DMS79 treated with DMSO at 0.1 percent for 48 hours (cell line): ENCODE measurements around the gene HDDC3.

Experiments used
- DNase-seq: peaks from one replicate; lab custom pipeline; 2025; lab: John Stamatoyannopoulos, UW

The HDDC3 gene, protein sequence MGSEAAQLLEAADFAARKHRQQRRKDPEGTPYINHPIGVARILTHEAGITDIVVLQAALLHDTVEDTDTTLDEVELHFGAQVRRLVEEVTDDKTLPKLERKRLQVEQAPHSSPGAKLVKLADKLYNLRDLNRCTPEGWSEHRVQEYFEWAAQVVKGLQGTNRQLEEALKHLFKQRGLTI

DNA sequence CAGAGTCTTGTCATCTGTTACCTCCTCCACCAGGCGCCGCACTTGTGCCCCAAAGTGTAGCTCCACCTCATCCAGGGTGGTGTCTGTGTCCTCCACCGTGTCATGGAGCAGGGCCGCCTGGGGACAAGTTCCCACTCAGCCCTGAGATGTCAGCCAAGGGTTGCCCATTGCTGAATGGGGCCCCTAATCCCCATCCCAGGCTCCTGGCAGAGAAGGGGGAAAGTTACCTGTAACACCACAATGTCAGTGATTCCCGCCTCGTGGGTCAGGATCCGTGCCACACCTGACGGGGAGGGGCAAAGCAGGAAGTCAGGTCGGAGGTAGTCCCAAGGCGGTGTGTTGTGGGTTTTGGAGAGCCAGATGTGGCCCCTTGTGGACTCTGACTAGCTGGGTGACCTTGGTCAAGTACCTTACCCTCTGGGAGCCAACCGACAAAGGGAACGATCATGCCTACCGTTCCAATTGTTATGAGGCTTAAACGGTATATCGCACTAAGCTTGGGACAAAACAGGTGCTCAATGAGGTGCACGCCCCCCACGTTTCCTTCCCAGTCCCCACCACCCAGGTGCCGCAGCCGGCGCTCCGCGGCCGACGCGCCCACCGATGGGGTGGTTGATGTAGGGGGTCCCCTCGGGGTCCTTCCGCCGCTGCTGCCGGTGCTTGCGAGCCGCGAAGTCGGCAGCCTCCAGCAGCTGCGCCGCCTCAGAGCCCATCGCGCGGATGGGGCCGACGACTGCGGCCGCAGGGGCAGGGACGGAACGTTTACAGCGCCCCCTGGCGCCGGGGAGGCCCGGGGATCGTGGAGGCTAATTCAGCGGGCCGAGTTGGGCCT, at the start of gene HDDC3:
Gene HDDC3, minus strand, starts transcription at position 722 of the 832 bp plus-strand sequence. Its CDS starts 9 bp downstream, at position 713.
- DNase-seq = peak; percentile 67

DNA sequence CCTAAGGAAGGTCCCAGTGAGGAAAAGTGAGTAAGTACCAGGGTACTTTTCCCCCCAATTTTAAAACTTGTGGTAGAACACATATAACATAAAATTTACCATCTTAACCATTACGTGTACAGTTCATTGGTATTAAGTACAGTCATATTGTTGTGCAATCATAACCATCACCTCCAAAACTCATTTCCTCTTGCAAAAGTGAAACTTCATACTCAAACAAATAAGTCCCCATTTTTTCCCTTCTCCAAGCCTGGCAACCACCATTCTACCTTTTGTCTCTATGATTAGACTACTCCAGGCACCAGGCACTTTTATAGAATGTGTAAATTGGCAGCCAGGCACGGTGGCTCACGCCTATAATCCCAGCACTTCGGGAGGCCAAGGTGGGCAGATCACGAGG, 49.8 kb upstream of the HDDC3 start:
- no peak for DNase-seq

DNA sequence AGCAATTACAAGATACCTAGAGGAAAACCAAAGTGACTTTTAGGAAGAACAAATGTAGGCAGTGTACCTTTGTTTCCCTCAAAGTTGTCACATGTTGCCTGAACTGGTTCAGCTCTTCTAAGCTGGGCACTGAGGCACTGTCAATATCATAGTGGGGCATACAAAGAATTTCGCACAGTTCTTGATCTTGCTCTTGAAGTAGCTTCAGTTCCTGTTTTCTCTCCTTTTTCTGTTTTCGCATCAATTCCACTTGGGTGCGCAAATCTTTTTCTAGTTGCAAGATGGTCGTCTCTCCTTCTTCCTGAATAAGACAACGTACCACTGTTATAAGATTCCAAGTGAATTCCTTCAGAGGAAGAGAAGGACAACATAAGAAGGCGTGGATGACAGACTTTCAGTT, 49.3 kb upstream of the HDDC3 start:
- no peak for DNase-seq

DNA sequence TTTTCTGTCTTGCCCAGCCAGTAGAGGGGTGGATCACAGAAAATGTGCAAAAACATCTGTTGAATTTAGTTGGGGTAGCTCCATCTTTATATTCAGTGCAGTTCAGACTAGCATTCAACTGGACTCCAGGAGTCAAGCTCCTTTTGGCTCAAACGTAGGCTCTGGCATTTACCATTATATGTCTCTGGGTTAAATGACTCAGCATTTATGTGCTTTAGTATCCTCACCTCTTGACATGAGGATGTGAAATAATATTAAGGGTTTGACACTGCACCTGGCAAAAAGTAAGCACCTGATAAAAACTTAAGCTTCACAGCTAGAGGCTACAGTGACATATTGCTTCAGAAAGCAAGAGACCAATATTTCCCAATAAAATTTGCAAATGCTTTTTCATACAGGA, 47.2 kb upstream of the HDDC3 start:
- DNase-seq = no peak

DNA sequence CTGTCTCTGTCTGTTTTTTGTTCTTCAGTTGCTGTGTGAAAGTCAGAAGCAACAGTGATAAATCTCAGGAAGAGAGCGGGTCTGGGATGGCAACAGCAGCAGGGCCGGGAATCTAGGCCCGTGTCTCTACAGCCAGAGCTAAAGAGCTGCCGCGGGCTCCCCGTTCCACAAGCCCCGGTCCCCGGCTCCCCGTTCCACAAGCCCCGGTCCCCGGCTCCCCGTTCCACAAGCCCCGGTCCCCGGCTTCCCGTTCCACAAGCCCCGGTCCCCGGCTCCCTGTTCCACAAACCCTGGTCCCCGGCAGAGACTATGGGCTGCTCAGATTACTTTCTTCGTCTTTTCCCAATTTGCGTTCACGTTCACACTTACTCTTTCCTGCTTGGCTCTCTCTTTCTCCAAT, 41.9 kb upstream of the HDDC3 start:
- DNase-seq = no peak

DNA sequence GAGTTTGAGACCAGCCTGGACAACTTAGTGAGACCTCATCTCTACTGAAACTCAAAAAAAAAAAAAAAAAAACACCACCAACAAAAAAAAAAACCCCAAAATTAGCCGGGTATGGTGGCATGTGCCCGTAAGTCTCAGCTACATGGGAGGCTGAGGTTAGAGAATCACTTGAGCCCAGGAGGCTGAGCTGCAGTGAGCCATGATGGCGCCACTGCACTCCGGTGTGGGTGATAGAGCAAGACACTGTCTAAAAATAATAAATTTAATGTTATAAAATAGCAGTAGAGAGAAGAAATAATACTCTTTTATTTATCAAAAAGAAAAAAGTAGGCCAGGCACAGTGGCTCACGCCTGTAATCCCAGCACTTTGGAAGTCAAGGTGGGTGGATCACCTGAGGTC, 39.8 kb upstream of the HDDC3 start:
- DNase-seq = no peak

DNA sequence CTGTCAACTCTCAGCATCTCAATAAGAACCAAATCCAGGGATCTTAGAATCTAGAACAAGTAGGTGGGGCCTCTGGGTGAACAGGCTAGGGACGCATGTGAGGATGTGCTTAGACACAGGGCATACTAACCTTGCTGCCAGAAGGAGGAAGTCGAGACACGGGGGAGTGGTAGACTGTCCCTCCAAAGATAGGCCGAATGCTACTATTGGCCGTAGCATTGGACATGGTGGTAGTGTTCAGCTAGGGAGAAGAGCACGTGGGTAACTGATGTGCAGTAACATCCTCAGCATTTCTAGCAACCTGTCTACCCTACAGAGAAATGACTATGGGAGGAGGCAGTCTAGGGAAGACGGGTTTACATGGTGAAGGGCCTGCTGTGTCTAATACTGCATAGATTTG, 37.9 kb upstream of the HDDC3 start:
- no peak for DNase-seq

DNA sequence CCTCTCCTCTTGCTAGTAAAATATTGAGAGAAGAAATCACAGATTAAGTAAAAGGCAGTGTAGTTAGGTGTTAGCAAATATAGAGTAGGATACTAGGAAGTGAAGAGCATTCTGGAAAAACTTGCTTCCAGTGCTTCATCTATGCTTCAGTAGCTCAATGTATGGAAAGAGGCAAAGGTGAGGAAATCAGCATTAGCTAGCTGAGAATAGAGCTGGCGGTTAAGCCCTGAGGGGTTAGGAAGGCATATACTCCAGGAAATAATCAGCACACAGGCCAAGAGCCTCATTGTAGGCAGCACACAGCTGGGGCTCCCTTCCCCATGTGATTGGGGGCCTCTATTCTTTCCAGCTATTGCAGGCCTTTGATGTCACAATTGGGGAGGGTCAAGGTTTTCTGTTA, 36.1 kb upstream of the HDDC3 start:
- no peak for DNase-seq

DNA sequence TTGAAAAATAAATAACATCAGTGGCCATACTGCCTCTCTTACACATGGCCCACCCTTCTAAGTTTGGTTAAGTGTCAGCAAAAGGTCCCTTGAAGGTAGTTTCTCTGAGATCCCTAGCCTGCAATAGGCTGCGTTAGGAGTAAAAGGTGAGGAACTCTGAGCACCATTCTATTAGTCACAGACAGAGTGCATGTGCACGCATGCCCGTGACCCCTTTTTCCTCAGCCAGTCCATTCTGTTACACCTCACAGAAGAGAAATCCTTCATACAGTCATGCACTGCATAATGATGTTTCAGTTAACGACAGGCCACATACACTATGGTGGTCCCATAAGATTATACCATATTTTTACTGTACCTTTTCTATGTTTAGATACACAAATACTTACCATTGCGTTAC, 34.9 kb upstream of the HDDC3 start:
- no peak for DNase-seq

DNA sequence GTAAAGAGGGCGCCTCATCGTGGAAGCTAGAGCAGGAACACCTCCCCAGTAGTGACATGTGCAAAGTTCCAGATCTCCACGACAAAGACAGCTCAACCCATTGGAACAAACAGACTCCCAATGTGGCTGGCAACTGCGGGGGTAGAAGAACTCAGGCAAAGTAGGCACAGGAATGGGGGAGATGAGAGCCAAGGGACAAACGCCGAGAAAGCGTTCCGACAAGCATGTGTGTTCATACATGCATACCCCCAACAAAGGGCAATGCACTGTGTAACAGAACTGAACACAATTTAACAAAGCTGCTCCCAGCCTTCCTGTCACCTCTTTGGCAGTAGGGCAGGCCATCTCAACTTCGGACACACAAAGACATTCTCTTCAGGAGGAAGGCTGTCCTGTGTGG, 33.9 kb upstream of the HDDC3 start:
- no peak for DNase-seq

DNA sequence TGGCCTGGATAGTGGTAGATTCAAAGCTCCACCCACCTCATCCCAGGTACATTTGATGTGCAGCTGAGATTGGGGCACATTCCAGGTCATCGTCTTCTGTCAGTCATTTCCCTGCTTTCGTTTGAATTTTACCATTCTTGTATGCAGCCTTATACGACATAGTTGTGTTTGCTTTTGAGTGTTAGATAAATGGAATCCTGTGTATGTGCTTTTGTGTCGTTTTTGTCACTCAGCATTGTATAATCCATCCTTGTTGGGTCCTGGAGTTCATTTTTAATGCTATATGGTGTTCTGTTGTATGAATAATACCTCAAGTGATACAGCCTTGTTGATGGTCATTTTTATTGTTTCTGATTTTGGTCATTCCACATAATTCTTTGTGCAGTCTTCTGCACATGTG, 29.7 kb upstream of the HDDC3 start:
- no peak for DNase-seq

DNA sequence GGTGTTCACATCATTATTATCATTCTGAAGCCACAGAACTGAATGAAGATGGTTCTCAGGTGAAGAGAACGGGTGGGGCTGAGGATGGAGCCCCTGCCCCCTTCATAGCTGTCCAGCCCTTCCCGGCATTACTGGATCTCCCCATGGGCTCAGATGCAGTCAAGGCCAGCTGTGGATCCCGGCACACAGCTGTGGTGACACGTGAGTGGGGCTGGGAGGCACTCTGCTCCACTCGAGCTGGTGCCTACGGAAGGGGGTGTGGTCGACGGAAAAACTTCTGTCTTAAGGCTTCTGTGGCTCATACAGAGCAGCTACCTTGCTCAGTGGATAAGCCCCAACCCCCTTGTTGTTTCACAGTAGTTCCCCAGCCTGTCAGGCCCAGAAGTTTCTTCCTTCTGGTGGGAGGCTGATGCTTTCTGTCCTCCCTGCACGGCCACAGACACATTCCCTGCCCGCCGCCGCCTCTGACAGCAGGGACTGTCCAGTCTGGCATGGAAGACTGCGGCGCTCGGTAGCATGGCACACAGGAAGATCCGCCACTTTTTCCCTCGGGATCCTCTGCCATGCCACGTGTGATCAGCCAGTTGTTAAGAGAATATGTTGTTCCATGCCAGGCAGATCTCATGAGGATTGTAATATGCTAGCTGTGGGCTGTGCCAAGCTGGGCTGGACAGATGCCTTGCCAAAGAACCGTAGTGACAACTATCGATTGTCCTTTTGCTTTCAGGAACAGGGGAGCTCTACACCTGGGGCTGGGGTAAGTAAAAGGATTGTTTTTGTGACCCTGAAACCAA, 28.1 kb upstream of the HDDC3 start:
- DNase-seq = no peak

DNA sequence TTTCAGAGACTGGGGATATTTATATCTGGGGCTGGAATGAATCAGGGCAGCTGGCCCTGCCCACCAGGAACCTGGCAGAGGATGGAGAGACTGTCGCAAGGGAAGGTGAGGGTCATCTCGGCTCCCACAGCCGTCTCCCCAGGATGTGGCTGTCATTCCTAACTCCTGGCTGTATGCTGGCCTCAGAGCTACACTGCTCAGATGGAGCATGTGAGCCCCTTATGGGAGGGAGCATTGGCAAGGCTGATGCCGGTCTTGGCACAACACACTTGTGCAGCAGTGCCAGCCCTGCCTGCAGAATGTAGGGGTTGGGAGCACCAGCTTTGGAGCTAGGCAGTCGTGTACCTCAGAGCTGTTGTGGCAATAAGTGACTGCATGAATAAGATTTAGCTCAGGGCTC, 27.5 kb upstream of the HDDC3 start:
- DNase-seq = no peak

DNA sequence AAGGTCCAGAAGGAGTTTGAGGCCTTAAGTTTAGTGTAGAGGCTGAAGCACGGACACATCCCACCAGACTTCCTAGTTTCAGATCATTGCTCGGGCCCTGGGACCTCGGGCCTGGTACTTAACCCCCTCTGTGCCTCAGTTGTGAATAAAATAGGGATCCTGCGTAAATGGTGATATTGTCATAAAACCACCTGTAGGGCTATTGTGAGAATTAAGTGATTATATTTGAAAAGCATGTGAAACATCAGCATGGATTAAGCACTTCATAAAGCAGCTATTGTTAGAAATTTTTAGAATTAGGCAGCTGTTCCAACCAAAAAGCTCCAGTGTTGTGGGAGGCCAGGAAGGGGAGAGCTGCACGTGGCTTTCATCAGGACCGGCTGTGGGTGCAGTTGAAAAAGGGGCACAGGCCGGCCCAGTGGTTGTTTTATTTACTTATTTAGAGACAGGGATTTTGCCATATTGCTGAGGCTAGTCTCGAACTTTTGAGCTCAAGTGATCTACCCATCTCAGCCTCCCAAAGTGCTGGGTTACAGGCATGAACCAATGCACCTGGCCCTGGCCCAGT, 26.8 kb upstream of the HDDC3 start:
- DNase-seq = no peak

DNA sequence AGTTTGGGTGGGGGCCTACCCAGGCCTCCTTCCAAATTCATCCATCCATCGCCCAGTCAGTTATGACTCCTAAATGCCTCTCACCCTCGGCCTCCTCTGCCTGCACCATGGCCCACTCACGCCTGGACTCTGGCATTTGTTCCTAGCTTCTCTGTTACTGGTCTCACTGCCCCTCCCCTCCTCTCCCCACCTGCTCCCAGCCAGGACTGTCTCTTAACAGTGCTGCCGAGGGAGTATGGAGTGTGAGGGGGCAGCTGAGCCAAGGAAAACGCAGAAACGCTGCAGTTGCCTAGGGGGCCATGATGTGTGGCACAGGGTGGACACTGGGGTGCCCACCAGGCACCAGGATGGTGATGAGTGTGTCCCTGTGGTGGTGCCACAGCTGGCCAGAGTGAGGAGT, 25.4 kb upstream of the HDDC3 start:
- no peak for DNase-seq

DNA sequence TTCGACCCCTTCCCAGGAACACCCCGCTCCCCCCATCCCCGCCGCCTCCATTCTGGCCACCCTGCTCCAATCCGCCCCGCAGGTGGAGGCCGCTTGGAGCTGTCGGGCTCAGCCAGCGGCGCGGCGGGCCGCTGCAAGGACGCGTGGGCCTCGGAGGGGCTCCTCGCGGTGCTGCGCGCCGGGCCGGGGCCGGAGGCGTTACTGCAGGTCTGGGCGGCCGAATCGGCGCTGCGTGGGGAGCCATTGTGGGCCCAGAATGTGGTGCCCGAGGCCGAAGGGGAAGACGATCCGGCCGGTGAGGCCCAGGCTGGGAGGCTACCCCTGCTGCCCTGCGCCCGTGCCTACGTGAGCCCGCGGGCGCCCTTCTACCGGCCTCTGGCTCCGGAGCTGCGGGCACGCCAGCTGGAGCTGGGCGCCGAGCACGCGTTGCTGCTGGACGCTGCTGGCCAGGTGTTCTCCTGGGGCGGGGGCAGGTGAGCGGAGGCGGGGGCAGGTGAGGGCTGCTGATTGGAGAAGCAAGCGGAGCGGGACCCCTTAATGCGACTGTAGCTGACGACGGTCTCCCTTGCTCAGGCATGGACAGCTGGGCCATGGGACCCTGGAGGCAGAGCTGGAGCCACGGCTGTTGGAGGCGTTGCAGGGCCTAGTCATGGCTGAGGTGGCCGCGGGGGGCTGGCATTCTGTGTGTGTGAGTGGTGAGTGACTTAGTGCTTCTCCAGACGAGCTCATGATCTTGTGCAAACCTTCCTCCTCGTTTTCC, 24.9 kb upstream of the HDDC3 start:
- peak; percentile 13 for DNase-seq

DNA sequence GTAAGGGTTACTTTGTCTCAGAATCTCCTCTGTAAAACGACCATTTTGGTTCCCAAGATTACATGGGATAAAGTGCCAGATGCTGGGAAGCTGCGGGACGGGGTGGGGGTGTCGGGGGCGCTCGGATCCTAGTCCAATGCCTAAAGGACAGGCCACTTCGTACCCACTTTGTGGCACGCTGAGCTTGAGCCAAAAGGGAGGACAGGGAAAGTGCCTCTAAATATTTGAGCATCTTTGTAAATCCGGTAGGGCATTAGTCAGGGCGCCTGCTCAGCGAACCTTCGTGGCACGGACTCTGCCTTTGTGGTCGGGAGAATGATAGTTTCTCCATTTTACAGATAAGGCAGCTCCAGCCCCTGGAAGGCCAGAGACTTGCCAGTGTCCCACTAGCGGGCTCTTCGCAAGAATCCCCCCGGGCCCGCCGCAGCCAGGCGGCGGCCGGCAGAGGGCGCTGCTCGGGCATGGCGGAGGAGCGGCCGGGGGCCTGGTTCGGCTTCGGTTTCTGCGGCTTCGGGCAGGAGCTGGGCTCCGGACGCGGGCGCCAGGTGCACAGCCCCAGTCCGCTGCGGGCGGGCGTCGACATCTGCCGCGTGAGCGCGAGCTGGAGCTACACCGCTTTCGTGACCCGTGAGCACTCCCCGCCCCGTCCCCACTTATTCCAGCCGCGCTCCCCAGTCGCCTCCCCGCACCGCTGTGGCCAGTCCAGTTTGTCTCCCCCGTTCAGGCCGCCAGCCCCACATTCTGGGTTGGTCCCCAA, 24.1 kb upstream of the HDDC3 start:
- DNase-seq = peak; percentile 27

DNA sequence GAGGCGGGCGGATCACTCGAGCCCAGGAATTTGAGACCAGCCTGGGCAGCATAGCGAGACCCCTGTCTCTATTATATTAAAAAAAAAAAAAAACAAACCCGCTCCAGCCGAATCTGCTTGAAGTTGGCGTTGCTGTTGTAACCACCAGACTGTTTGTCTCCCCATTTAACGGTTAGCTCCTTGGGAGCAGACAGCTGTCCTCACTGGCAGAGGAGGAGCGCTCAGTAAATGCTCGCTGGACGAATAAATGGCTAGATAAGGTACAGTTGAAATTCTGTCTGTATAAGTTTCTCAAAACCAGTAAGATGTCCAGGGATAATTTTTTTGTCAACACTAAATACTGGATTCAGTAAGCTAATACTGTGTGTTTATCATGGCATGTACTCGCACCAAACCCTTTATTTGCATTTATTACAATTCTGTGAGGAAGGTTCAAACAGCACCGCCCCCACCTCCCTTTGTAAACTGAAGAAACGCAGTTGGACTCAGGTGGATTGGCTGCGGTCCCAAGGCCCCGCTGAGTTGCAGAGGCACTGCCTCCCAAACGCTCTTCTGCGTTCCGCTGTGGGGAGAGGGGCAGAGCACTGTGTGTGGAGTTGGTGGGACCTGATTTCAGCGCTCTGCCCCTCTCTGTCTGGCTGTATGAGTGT, 23.4 kb upstream of the HDDC3 start:
- no peak for DNase-seq

DNA sequence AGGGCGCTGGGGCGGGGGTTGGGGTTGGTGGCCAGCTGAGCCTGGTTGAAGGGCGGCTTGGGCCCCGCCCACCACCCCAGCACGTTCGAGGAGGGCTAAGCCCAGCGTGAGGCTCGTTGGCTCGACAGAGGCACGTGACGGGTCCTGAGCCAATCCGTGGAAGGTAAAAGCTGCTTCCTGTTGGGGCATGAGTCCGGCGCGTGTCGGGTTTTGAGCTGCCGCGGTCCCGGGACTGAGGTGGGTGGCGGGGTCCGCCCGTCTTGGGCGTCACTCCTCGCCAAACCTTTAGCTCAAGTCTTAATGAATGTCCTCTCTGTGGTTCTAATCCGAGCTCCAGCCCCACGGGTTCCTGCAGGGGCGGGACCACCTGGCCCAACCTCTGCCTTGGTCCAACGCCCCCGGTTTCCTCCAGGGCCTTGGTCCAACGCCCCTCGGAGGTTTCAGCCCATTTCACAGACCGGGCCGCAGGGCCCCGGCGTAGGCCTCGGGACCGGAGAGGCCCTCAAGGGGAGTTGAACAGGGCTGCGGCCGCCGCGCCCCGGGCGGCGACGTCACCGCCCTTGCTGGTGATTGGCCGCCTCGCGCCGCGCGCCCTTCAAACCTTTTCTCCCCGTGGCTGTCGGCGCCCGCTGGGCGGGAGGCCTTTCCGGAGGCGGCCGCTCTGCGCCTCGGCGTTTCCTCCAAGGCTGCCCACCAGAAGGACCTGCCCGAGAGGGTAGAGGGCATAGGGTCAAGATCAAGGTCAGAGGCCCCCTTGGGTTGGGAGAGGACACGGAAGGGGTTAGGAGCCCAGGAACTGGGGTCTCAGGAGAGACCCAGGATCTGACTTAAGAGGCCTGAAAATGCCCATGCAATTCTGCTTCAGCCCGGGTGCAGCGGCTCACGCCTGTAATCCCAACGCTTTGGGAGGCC, 22.6 kb upstream of the HDDC3 start, which contains the start of gene RCCD1:
Gene RCCD1, plus strand, starts transcription at position 173 of the 912 bp plus-strand sequence. CDS start 1,851 bp downstream, outside the sequence.
- DNase-seq = no peak
